ENCODE data around the gene SLAIN2.

GRCh38 chr4:48445704-48446103 lies 104.4 kb downstream of the SLAIN2 start:
- TF ChIP-seq CTCF (IDR thresholded peaks at IDR 0.05): peak in 1 of 3 experiments; percentile 64
- no peak for TF ChIP-seq POLR2A (IDR thresholded peaks at IDR 0.05)
